GM18498 (cell line): ENCODE measurements around the gene LRRC28.
"Not testable (repeated sequence)": the region's sequence is repeated elsewhere in the genome, so short reads cannot be mapped to it uniquely, and the experiment has no call there.

ENCODE experiments used
- ATAC-seq: cut with Tn5 transposase; IDR thresholded peaks from one replicate; pipeline ENCODE4 v1.9.1; 2021; ENCODE audit warnings: mild to moderate bottlenecking, moderate library complexity; ENCODE audit not compliant: unreplicated experiment

Gene LRRC28

DNA sequence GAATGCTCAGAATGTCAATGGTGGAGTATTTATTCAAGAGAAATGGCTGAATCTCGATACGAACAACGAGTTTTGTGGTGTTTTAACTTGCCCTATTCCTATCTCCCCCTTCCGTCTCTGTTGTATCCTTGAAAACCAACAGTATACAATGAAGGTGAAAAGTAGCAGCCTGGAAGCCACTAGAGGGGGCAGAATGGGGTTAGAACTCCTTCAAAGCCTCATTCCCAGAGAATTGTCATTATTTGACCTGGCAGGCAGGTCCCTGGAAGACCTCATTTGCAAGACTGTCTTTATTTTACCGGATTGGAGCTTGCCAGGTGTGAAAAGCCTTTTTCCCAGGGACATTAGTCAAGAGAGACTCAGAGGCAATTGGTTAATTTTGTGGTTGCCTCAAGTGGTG is 139.4 kb downstream of the LRRC28 start:
- no peak for ATAC-seq

DNA sequence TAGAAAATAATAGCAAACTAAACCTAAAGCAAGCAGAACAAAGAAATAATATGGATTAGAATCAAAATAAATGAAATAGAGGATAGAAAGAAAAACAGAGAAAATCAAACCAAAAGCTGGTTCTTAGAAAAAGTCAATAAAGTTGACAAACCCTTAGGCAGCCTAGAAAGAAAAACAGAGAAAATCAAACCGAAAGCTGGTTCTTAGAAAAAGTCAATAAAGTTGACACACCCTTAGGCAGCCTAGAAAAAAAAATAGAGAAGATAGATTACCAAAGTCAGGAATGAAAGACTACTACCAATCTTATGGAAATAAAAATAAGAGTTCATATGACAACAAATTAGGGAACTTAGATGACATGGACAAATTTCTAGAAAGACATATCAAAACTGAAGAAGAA is 142.4 kb downstream of the LRRC28 start:
- ATAC-seq, result no peak

DNA sequence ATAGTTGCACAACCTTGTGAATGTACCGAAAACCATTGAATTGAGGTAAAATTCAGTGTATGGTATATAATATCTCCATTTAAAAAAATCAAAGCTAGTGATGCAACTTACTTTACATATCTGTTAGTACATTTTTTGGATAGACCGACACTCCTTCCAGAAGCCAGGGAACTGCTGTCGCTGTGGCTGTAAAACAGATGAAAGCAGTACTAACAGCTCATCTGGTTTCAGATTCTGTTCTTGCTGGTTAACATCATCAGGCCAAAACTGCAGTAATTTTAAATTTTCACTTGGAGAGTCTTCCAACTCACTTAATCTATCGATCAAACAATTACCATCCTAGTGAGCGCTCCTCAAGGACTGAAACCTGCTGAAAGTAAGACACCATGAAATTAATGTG is 145.1 kb downstream of the LRRC28 start:
- ATAC-seq, result no peak

DNA sequence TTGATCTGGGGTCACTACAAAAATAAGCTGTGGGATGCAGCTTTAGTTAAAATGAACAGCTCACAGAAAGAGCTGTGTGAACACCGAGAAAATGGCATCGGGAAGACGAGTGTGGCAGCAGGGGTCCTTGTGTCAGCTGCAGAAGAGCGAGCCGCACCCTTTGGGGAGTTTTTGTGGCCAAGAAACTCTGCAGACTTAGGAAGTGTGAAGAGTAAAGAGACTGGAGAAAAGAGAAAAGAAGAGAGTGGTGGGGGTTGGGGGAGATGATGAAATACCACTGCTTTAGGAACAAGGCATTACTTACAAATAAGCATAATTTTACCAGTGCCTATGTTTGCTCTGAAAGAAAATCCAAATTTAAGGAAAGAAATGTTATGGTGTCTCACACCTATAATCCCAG is 147.8 kb downstream of the LRRC28 start:
- no peak for ATAC-seq

DNA sequence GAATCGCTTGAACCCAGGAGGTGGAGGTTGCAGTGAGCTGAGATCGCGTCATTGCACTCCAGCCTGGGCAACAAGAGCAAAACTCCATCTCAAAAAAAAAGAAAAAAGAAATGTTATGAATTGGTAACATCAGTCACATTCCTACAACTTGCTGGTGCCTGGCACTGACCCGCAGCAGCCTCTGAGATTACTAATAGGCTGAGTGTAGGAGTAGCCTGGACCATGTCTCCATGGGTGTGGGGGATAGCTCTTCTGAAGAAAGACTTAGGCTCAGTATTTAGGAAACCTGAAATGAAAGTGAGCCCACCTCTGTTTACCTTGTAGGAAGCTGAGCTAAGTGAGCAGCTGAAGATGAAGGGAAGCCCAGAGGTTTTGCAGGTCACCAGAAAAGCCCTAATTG is 148.3 kb downstream of the LRRC28 start:
- ATAC-seq, result no peak

DNA sequence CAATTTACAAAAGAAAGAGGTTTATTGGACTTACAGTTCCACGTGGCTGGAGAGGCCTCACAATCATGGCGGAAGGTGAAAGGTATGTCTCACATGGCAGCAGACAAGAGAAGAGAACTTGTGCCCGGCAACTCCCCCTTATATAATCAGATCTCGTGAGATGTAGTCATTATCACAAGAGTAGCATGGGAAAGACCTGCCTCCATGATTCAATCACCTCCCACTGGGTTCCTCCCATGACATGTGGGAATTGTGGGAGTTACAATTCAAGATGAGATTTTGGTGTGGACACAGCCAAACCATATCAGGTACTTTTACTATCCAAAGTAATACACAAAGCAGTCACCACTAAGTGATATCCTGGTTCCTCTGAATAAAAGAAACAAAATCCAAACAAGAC is 149.9 kb downstream of the LRRC28 start:
- ATAC-seq, result not testable (repeated sequence)

DNA sequence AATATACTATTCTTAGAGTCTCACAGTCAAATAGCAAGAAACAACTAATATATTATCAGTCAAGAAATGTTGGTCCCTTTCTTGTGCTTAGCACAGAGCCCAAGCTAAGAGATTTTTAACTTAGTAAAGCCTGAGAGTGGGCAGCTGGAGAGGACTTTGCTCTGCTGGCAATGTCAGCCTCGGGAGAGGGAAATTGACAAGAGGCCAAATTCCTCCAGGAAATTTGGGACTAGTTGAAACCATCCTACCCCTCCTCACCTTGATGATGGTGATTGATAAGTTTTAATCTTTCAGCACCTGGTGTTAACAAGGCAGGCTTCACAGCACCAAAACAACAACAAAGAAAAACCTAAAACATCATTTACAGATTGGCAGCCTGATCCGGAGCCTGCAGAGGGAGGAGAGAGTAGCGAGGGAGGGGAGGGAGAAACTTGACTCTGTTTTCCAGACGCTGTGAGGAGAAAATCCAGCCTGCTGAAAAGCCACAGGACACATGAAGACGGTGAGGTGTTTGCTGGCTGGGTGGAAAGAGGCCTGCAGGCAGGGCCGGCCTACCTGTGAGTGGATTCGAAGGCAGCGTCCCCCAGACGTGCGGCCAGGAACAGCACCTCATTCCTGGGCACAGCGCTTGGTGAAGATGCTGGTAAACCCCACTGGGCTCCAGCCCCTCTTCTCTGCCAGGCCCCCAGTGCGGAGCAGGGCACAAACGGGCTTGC is 150.9 kb downstream of the LRRC28 start:
- ATAC-seq, result no peak

DNA sequence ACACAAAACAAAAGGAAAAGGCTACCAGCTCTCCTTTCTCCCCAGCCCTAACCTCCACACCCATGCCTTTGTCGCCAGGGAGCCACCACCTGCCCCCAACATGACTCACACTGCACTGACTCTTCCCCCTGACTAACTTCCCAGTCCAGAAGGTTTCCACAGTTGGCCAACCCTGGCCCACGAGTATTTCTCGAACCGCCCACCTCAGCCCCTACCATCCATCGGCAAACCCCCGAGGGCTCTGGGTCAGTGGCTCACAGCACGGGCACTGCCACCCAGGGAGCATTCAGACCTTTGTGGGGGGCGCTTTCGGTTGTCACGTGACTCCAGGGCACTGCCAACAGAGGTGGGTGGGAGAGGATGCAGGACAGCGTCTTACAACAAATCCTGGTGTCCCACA is 152.3 kb downstream of the LRRC28 start:
- no peak for ATAC-seq

DNA sequence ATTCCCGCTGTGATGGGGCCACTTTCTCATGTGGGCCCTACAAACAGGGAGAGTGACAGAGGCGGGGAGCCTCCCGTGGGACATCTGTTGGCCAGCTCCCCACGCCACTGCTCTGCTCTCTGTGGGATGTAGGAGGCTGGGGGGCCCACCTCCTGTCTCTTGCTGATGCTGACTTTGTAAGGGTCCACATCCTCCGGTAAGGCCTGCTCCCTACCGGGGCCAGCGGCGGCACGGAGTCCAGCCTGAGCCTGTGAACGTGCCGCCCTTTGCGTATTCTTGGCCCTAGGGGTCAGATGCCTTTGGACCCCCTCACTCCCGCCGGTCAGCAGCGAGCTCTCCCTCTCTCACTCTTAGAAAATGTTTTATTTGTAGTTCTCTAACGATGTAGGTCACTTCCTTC is 153.2 kb downstream of the LRRC28 start:
- ATAC-seq, result no peak

DNA sequence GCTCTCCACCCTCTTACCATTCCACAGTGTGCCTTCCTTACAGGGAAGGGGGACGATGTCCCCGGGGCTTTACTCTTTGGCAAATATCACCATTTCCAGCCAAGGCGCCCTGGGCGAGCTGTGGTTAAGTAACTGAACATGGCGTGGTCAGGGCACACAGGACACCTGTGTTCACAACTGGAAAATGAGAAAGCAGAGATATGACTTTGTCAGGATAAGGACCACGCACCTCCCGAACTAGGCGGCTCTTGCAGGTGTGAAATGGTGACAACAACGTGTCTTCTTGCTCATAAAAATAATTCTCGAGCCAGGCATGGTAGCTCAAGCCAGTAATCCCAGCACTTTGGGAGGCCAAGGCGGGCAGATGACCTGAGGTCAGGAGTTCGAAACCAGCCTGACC is 154.8 kb downstream of the LRRC28 start:
- no peak for ATAC-seq

DNA sequence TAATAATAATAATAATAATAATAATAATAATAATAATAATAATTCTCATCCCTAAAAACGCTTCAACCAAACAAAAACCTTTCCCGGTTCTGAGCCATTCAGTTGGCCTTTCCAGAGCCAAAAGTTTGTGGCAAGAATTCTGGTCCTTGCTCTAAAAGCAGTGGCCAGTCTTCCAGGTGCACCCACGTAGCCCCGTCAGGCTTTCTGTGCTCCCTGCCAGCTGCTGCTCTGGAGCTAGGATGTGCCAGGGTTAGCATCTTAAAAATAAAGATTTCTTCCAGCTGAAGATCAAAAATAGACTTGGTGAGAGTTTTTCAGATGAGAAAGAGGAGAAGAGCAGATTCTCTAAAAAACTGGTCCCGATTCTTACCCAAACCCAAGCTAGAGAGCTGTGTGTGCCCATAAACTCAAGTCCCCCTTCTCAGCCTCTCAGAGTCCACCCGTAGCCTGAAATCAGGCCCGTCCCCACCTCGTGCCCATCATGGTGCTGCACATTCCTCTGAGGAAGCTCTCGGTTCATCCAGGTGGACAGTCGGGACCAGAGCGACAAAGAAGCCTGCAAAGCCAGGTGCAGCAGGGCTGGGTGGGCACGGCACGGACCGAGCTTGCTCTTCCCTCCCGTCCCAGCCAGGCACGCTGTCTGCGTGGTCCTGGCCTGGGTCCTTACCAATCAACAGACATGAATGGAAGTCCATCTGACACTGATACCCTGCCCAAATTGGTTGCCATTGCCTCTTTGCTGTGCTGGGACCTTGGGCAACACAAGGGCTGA is 155.6 kb downstream of the LRRC28 start:
- no peak for ATAC-seq

DNA sequence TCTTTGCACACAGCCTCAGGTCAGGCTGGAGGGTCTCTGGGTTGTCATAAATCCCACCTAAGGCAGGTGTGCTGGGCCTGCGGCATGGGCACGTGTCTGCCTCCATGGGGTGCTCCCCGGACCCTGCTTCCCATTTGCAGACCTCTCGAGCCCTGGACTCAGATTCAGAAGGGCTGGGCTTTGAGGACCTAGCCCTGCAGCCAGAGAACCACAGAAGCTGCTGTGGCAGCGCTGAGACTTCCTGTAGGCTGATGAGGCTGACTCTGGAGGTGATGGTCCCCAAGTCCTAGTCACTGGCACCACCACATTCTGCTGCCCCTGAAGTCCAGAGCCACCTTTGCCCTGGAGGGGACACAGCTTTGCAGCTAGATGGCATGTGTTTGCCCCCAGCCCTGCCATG is 156.4 kb downstream of the LRRC28 start:
- ATAC-seq, result no peak

DNA sequence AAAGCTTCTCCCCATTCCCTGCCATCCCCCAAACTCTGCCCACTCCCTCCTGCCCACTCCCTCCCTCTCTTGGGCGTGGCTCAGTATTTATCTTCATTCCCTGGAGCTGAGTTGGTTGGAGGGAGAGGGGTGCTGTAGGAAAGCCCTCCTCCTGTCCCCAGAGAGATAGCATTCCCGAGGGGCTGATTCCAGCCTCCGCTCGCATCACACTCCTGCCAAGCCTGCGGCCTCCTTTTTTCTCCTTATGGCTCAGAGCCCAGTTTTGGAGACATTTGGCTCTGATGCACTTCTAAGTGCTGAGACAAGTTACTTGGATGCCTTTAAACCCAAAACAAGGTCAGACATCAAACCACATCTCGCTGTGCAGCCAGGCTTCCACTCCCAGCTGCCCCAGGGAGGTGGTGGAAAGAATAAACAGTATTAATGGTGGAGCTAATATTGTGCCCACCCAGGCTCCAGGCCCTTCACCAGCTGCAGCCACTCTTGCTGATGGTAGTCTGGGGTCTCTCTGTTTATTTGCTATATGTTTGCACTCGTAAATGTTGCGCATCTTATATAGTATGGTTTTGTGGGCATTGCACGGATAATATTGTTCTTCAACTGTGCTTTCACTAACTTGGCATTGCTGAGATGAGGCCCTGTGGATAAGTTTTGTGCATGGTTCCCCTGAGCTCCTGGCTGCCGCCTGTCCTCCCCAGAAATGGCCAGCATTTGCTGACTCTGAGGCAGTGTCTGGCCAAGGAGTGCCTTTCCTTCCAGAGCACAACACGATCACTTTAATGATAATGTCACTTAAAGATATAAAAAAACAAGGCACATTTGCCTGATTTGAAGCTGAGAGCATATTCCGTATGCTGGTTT is 157.2 kb downstream of the LRRC28 start:
- ATAC-seq, result no peak

DNA sequence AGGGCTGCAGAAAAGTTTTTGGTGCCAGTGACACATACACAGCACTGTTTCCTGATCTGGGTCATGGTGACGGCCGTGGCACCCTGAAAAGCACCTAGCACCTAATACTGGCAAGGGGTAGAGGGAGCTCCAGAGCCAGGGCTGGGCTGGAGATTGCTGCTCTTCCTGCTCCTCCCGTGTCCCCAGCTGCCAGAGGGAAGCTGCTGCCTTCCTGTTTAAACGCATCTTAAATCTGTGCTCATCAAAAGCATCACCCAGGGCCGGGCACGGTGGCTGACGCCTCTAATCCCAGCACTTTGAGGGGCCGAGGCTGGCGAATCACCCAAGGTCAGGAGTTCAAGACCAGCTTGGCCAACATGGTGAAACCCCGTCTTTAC is 157.8 kb downstream of the LRRC28 start:
- peak; percentile 51 for ATAC-seq

DNA sequence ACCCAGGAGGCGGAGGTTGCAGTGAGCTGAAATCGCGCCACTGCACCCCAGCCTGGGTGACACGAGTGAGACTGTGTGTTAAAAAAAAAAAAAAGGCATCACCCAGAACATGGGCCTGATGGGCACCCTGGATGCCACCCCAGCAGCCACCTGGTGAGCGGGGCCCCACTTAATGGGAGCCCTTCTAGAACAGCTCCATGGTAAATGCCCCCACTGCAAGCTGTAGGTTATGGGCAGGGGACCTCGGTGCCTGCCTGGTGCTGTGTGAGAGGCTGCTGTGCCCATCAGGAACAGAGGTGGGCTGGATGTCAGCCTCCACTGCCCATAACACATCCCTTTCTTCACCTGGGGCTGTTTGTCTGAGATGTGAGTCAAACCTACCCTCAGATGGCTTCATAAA is 158.3 kb downstream of the LRRC28 start:
- no peak for ATAC-seq

DNA sequence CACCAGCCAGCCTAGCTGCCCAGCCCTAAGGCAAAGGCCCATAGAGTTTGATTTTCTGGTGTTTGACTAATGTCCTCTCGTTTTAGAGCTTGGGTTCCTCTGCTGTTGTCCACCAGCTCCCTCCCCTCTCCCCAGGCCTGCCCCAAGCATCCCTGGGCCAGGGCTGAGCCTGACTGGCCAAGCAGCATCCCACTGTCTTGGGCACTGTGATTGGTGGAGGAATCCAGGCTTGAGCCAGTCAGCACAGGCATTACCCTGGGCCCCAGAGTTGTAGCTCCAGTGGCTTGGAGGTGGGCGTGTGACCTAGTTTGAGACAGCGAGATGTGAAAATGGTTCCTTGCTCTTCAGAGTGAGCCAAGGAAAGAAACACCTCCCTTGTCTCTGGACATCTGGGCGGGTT is 159.2 kb downstream of the LRRC28 start:
- ATAC-seq, result no peak

DNA sequence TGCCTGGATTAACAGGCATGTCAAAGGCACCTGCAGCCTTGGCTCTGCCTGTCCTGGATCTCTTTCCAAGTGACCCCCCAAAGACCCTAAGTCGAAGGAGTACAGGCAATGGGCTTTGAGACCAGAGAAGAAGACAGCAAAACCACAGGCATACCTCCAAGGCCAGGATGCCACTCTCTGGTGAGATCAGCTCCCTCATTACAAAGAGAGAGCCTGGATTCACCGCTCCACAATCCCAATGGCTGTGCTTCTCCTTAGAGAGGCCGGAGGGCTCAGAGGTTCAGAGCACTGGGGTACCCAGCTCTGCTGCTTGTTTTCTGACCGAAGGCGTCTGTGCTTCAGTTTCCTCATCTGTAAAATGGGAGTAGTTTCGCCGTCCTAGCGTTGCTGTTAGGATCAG is 160.0 kb downstream of the LRRC28 start:
- no peak for ATAC-seq

DNA sequence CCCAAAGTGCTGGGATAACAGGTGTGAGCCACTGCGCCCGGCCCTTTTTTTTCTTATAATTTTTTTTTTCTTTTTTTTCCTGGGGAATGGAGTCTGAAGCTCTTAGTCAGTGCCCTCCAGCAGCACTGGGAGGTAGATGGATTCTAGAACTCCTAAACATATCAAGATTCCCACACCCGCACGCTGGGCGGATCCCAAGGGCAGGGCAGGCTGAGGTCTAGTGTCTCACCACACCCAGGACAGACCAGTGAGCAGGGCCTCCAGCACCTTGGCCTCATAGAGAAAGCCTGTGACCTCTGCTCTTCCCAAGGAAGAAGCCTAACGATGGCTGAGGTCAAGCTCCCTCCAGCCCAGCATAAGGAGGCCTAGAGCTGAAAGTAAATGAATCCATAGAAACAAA is 160.8 kb downstream of the LRRC28 start:
- ATAC-seq, result no peak

DNA sequence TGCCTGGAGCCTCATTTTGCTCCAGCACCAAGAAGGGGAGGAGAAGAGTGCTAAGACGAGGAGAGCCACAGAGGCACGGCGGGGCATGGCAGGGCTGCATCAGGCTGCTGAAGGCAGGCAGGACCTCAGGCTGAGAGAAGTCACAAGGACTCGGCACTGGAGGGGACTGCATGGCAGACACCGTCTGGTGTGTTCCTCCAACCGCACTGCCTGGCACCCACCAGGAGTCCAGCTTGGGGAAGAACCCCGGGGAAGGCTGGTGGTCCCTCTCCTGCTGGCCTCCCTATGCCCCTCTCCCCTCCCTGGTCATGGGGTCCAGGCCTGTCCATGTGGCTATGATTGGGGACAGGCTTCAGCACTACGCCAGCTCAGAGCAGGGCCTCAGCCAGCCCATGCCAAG is 161.3 kb downstream of the LRRC28 start:
- ATAC-seq, result no peak

DNA sequence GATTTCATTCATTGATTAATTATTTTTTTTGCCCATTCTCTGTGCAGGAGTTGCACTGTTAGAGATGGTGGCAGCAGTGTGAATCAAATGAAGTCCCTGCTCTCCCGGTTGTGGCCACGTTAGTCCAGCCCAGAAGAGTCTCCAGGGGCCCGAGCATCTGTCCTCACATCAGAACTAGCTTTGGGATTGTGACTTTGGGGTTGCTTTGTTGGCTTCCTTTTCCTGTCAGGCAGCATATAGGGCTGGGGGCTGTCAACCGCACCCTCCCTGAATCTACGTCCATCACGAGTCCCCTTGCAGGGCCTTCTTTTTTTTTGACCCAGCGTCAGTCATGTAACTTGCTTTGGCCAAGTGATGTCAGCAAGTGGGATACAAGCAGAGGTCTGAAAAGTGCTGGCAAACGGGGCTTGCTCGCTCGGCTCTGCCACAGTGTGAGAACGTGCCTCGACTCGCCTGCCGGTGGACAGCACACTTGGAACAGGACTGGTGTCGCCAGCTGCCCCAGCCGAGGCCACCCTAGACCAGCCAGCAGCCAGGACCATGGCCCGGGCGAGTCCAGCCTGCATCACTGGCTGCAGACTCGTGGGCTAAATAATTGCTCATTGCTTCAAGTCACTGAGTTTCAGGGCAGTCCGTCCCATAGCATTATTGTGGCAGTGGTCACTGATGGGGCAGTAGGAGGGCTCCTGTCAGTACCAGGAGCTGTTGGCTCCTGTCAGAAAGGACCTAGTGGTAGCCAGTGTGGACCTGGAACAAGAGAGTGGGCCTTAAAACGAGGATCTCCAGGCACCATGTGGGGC is 162.9 kb downstream of the LRRC28 start:
- ATAC-seq, result no peak
